Smooth muscle cell (in vitro differentiated cells): Measurements from ENCODE around the gene OPCML. TPM values are rescaled to one million over a fixed set of nuclear protein-coding genes. Genes with fewer than 3 reads are reported as not detected.
A peak's percentile ranks its signal among the peaks of the same experiment; 100 is the strongest.

Source experiments
- DNase-seq: peaks from one replicate; lab custom pipeline; 2025; ENCODE audit not compliant: unreplicated experiment; lab: John Stamatoyannopoulos, UW
- H2AFZ ChIP-seq: fragments of 200-600 bp; sonication (generic); 2 replicates; pipeline ENCODE4 v1.6.0; 2016; ENCODE audit warnings: antibody characterized with exemption, low read depth, mild to moderate bottlenecking
- H3F3A ChIP-seq: fragments of 200-600 bp; sonication (generic); 2 replicates; pipeline ENCODE4 v1.6.0; 2017; ENCODE audit warnings: antibody characterized with exemption, low read depth
- H3K27ac ChIP-seq: fragments of 200-600 bp; sonication (generic); 2 replicates; pipeline ENCODE4 v1.5.1; 2016; ENCODE audit warnings: low read depth, mild to moderate bottlenecking
- H3K27me3 ChIP-seq: fragments of 200-600 bp; sonication (generic); 2 replicates; pipeline ENCODE4 v1.6.1; 2016; ENCODE audit warnings: low read depth, mild to moderate bottlenecking
- H3K36me3 ChIP-seq: fragments of 200-600 bp; sonication (generic); 2 replicates; pipeline ENCODE4 v1.5.1; 2016; ENCODE audit warnings: low read depth
- H3K4me1 ChIP-seq: fragments of 200-600 bp; sonication (generic); 2 replicates; pipeline ENCODE4 v1.5.1; 2016; ENCODE audit warnings: low read depth
- H3K4me2 ChIP-seq: fragments of 200-600 bp; sonication (generic); 2 replicates; pipeline ENCODE4 v1.6.0; 2016; ENCODE audit warnings: mild to moderate bottlenecking
- H3K4me3 ChIP-seq: fragments of 200-600 bp; sonication (generic); 2 replicates; pipeline ENCODE4 v1.5.1; 2016; ENCODE audit warnings: mild to moderate bottlenecking
- H3K79me2 ChIP-seq: fragments of 200-600 bp; sonication (generic); 2 replicates; pipeline ENCODE4 v1.6.0; 2016; ENCODE audit warnings: low read depth, mild to moderate bottlenecking
- H3K9ac ChIP-seq: fragments of 200-600 bp; sonication (generic); 2 replicates; pipeline ENCODE4 v1.6.0; 2016; ENCODE audit warnings: low read depth
- H3K9me3 ChIP-seq: fragments of 200-600 bp; sonication (generic); replicated peaks from 2 replicates; pipeline ENCODE4 v1.5.1; 2016; ENCODE audit warnings: low read depth
- H4K20me1 ChIP-seq: fragments of 200-600 bp; sonication (generic); 2 replicates; pipeline ENCODE4 v1.6.0; 2016; ENCODE audit warnings: low read depth
- CTCF ChIP-seq: fragments of 200-600 bp; sonication (generic); IDR thresholded peaks from 2 replicates; pipeline ENCODE4 v1.5.1; 2017; ENCODE audit warnings: borderline replicate concordance, mild to moderate bottlenecking, antibody characterized with exemption; ENCODE audit not compliant: insufficient read depth, poor library complexity, severe bottlenecking
- WGBS: methylation state at CpG from one replicate; pipeline ENCODE4 v1.1.7; 2016; ENCODE audit warnings: low lambda C conversion rate; 5-methylcytosine and 5-hydroxymethylcytosine counted together
- polyA plus RNA-seq: library from polyadenylated mRNA; unstranded; fragments of >200 nt; fragmentation: Nextera tagmentation; extraction: Ambion mirVana; gene quantifications from 2 replicates; pipeline ENCODE4 v1.2.1, GENCODE V29; 2016
- total RNA-seq: library from RNA; depleted of rRNA; stranded (reverse); fragments of >200 nt; gene quantifications from 2 replicates; pipeline ENCODE4 v1.2.3, GENCODE V29; 2014

Gene OPCML
- total and polyA plus RNA-seq, 2 experiments from 2014 or later = 0.42 to 0.58 TPM

- Histone ChIP-seq H3K4me3 (no peak overlapping the region), H3F3A (no peaks in the 10 kb centered on the region), H3K27ac (no peak overlapping the region), H3K79me2 (no peaks in the 10 kb centered on the region), H3K36me3 (no peaks in the 10 kb centered on the region), H3K9me3 (no peaks in the 10 kb centered on the region), H3K9ac (no peak overlapping the region), H2AFZ (no peak overlapping the region), H3K27me3 (peaks cover 28% of the 10 kb centered on the region), H3K4me2 (no peak overlapping the region), H4K20me1 (no peaks in the 10 kb centered on the region), H3K4me1 (no peaks in the 10 kb centered on the region)
- WGBS = 45% methylated on average over 12 of the region's 12 CpGs
- no peak for DNase-seq
- peak; percentile 73 for TF ChIP-seq CTCF
These were observed 368.6 kb downstream of the OPCML start for GRCh38 chr11:133163463-133164419.

GRCh38 chr11:133162227-133162626 is 370.1 kb downstream of the OPCML start:
- no peaks in the 10 kb centered on the region for H3K9me3 ChIP-seq
- H3K27me3 ChIP-seq = peaks cover 36% of the 10 kb centered on the region
- no peak overlapping the region for H3K27ac ChIP-seq
- TF ChIP-seq CTCF = no peak
- H3K79me2 ChIP-seq = no peaks in the 10 kb centered on the region
- no peak overlapping the region for H3K4me2 ChIP-seq
- H3F3A ChIP-seq = no peaks in the 10 kb centered on the region
- H2AFZ ChIP-seq = no peak overlapping the region
- DNase-seq = no peak
- H3K4me1 ChIP-seq = no peaks in the 10 kb centered on the region
- no peak overlapping the region for H3K4me3 ChIP-seq
- no peak overlapping the region for H3K9ac ChIP-seq
- H4K20me1 ChIP-seq = no peaks in the 10 kb centered on the region
- 93% methylated on average over 12 of the region's 12 CpGs for WGBS
- H3K36me3 ChIP-seq = no peaks in the 10 kb centered on the region

GRCh38 chr11:133160754-133161153 is 371.5 kb downstream of the OPCML start:
- Histone ChIP-seq H3K9me3 (no peaks in the 10 kb centered on the region), H4K20me1 (no peaks in the 10 kb centered on the region), H3F3A (no peaks in the 10 kb centered on the region), H3K79me2 (no peaks in the 10 kb centered on the region), H3K4me3 (no peak overlapping the region), H3K4me1 (no peaks in the 10 kb centered on the region), H3K4me2 (no peak overlapping the region), H3K27ac (no peak overlapping the region), H3K9ac (no peak overlapping the region), H3K27me3 (peaks cover 40% of the 10 kb centered on the region), H2AFZ (no peak overlapping the region), H3K36me3 (no peaks in the 10 kb centered on the region)
- no peak for TF ChIP-seq CTCF
- DNase-seq = no peak
- 84% methylated on average over 7 of the region's 7 CpGs for WGBS
